Gastrocnemius medialis (tissue), 4 donors: ENCODE measurements around the gene KIF12.

Source experiments
- POLR2A ChIP-seq, 2 donors: fragments of 450-650 bp; IDR thresholded peaks; one replicate each; pipeline ENCODE4 v1.6.1; 2017; ENCODE audit warnings: antibody characterized with exemption in 2 of 2, mild to moderate bottlenecking in 2 of 2, moderate library complexity in 2 of 2
- TF ChIP-seq, protein P1 (sequence below), 5 experiments: fragments of 450-650 bp in 3 of 5; fragments of 200-600 bp in 2 of 5; sonication (generic) in 2 of 5; IDR thresholded peaks in 4 of 5; conservative IDR thresholded peaks in 1 of 5; 1 replicate in 4 of 5; 2 replicates in 1 of 5; pipeline ENCODE4 v1.5.1; 2016 to 2019; ENCODE audit warnings: antibody characterized with exemption in 5 of 5, mild to moderate bottlenecking in 3 of 5, moderate library complexity in 3 of 5

DNA sequence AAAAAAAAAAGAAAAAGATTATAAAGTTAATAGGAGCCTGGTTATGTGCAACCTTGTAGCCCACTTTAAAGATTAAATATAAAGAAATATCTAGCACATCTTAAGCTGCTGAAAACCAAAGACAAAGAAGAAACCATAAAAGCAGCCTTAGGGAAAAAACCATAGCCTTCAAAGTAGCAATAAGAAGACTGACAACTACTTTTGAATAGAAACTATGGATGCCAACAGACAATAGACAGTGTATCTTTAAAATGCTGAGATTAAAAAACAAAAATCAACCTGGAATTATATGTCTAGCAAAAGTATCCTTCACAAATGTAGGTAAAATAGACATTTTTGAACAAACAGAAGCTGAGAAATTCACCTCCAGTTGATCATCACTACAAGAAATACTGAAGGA is 3.4 kb upstream of the KIF12 start:
- TF ChIP-seq, protein P1, sequence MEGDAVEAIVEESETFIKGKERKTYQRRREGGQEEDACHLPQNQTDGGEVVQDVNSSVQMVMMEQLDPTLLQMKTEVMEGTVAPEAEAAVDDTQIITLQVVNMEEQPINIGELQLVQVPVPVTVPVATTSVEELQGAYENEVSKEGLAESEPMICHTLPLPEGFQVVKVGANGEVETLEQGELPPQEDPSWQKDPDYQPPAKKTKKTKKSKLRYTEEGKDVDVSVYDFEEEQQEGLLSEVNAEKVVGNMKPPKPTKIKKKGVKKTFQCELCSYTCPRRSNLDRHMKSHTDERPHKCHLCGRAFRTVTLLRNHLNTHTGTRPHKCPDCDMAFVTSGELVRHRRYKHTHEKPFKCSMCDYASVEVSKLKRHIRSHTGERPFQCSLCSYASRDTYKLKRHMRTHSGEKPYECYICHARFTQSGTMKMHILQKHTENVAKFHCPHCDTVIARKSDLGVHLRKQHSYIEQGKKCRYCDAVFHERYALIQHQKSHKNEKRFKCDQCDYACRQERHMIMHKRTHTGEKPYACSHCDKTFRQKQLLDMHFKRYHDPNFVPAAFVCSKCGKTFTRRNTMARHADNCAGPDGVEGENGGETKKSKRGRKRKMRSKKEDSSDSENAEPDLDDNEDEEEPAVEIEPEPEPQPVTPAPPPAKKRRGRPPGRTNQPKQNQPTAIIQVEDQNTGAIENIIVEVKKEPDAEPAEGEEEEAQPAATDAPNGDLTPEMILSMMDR (IDR thresholded peaks at IDR 0.05 in 4 of 5, conservative IDR thresholded peaks at IDR 0.05 in 1 of 5) = no peak
- no peak for TF ChIP-seq POLR2A (IDR thresholded peaks at IDR 0.05)
